HG03025 (cell line): ENCODE results near the gene CEBPE.

ENCODE experiments used
- ATAC-seq: cut with Tn5 transposase; IDR thresholded peaks from one replicate; pipeline ENCODE4 v1.9.1; 2021; ENCODE audit warnings: mild to moderate bottlenecking, moderate library complexity; ENCODE audit not compliant: unreplicated experiment, low FRiP score

CEBPE gene

GRCh38 chr14:23104591-23105347 lies 14.3 kb downstream of the CEBPE start, which contains the start of gene CIROP:
CIROP (minus strand) TSS chr14:23104989; CDS start chr14:23104920, 69 bp downstream.
- no peak for ATAC-seq

- no peak for ATAC-seq
Measured at GRCh38 chr14:23104070-23104590, 14.9 kb downstream of the CEBPE start.

GRCh38 chr14:23103581-23103980 lies 15.5 kb downstream of the CEBPE start:
- ATAC-seq = no peak

DNA sequence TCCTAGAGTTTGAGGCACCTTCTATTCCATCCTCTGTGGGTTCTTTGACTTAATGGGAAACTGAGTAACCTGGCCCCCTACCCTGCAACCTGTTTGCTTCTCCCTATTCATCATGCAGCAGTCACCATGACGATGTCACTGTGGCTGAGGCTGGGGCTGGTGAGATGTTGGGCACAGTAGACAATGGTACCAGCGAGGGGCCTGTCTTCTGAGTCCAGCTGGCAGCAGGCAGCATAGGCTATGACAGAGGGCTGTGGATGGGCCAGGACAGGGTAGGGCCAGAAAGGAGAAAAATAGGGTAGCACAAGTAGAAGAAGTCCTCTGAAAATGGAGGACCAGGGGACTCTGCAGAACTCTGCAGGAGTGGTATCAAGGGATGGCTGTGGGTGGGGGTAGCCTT lies 16.3 kb downstream of the CEBPE start:
- no peak for ATAC-seq

DNA sequence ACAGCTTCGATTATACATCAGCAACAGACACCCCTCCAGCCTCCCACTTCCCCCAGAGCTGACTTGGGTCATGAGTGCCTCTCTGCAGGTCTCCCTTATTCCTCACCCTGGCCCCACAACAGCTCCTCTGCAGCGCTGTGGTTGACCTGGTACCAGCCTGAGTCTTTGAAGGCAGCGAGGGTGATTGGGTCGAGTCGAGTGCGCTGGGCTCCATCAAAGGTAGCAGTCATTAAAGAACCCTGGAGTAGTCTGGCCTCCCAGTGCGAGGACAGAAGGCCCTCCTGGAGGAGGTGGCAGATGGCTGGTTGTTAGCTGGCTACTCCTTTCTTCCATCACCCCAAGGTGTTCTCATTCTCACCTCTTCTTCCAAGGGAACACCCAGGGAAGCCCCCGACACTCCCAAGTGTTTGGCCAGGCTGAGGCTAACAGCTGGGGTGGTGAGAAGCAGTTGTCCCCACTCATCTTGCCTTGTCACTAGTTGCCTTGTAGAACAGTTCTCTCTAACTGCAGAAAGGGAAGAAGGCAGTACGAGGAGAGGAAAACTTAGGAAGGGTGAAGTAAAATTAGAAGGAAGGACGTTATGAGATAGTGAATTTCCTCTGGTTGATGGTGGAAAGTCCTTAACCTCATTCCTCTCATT lies 16.9 kb downstream of the CEBPE start:
- no peak for ATAC-seq

DNA sequence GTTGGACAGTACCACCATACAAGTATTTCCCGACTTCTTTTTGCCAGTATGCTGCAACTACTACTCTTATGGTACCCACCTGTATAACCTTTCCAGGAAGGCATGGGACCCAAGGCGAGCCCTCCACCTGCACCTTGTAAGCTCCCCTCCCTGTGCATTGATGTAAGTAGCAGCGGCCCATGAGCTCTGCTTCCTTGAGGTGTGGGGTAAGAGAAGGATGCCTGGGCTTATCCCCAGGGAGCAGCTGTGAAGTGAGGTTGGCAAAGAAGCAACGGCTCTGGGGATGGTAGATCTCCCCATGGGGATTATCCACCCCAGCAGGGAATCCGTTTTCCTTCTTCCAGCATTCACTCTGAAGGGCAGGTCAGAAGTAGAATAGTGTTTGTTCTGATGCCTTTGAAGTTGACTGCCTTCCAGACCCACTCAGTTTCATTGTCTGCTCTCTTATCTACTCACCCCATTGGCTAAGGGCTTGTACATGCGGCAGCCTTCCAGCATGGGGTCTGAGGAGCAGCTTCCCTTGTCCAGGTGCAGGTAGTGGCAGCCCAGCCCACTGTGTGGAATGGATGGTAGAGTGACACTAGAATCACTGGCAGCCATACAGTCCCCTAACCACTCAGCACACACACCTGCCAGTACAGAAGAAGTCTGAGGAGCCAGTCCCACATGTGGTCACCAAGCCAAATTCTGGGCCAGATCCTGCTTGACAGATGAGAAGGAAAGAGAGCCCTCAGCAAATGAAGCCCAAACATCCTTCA lies 17.7 kb downstream of the CEBPE start:
- no peak for ATAC-seq

- no peak for ATAC-seq
Measured at GRCh38 chr14:23099212-23099861, 19.7 kb downstream of the CEBPE start.

- no peak for ATAC-seq
Measured at GRCh38 chr14:23097786-23098185, 21.3 kb downstream of the CEBPE start.

DNA sequence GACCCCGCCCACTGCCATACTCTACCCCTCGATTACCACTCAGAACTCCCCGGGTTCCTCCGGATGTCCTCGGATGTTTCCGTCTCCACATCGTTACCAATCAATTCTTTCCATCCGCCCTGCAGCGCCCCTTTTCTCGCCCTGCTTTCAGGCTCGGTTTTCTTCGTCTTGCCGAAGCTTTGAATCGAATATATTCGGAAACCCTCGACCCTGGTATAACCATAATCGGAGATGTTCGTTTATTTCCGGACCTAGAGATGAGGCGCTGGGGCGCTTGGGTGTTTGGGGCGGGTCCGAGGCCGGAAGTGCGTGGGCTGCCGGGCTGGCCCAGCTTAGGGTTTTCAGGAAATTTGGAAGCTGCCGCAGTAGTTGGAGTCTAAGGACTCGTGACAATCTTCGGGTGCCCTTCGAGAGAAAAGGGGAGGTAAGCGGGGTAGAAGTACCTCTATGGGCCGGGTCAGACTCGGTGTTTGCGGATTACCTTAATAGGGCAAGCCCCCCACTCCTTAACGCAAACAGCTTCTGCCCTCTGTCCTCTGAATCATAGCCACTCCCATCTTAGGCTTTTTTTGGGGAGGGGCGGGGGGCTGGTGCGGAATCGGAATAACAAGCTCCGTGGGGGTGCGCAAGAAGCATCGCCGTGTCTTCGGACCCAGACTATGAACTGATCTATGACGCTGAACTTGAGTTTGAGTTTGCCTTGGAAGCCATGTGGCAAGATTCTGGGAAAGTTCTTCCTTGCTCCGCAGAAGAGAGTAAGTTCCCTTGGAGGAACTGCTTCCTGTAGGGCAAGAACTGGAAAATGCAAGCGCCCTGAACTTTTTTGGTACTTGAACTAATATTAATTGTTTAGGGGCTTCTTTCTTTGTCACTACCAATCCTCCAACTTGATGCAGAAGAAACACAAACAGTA lies 23.6 kb downstream of the CEBPE start, which contains the start of gene C14orf119:
C14orf119 (plus strand) TSS at position 310 of the 913 bp plus-strand sequence. CDS start 2,154 bp downstream, outside the sequence.
- ATAC-seq = peak; percentile 81

DNA sequence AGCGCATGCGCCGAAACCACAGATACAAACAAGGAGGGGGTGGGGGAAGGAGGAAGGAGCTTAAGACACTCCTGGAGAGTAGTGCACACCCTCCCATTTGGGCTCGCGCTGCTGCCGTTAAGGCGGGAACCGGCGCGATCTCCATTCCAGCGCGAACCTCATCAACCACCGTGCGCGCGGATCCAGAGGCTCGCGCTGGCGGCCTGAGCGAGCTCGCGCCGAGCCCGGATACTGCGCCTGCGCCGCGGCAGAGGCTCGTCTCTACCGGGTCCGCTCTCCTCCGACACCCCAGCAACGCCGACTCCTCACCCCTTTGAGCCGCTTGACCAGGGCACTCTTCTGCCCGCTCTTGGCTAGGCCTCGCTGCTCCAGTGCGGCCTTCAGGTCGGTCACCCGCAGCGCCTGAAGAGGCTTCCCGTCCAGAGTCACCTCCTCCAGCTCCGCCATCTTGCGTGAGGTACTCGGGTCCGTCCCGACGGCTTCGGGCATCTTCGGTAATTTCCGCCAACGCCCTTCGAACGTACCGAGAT lies 24.3 kb downstream of the CEBPE start, which contains the start of gene ACIN1:
ACIN1 (minus strand) TSS at position 471 of the 530 bp plus-strand sequence; CDS start at position 447, 24 bp downstream.
- peak; percentile 40 for ATAC-seq

DNA sequence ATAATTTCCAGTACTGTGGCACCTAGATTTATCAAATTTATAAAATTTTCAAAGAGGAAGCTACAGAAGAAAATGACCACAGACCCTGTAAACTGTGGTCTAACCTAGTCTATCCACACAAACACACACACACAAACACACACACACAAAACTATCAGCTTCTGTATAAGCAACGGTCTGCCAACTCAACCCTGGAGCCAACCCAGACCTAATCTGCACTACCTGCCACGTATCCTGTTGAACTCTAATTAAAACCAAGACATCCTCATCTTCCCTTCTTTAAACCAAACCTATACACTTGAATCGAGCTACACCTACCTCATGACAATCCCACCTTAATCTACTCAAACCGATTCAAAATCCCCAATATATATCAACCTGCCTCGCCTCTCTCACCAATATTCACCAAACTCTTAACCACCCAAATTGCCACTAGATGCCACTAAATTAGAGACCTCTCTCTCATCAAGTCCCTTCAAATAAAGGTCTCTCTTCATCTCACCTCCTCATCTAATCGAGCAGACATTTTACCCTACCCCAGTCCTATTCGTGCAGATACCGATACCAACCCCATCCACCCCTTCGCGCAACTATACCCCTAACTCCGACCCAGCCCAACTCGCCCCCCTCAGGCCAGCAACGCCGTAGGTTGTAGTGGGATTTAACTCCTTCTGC lies 24.9 kb downstream of the CEBPE start:
- no peak for ATAC-seq

DNA sequence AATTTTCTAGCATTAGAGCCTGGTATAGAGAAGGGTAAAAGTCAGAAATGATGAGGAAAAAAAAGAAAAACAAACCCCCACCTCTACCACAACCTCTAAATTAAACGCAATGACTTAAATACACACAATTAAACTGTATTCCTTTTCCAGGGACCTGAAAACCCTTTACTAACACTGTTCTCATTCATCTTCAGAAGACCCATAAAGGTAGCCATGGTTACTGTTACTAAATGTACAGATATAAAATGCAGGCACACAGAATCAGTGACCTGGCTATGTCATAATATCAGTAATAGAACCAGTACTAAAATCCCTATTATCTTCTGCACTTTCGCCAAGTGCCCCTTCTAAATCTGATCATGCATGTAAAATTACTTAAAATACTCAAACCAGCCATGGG lies 25.5 kb downstream of the CEBPE start:
- ATAC-seq = no peak

DNA sequence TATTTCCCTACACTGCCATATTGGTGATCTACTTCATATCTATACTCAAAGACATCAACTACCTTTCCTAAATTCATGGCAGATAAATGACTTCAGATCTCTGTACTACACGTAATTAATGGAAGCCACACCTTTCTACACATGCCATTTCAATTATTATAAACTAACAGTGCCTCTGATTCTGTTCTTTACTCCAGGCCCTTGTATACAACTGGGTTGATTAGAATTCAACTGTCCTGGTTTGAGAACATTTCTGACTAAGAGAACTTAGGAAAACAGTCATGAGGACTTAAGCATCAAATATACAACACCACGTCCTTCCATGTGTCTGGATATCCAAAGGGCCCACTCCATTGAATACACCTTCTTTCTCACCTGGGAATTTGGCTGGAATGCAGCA lies 26.0 kb downstream of the CEBPE start:
- ATAC-seq = no peak

DNA sequence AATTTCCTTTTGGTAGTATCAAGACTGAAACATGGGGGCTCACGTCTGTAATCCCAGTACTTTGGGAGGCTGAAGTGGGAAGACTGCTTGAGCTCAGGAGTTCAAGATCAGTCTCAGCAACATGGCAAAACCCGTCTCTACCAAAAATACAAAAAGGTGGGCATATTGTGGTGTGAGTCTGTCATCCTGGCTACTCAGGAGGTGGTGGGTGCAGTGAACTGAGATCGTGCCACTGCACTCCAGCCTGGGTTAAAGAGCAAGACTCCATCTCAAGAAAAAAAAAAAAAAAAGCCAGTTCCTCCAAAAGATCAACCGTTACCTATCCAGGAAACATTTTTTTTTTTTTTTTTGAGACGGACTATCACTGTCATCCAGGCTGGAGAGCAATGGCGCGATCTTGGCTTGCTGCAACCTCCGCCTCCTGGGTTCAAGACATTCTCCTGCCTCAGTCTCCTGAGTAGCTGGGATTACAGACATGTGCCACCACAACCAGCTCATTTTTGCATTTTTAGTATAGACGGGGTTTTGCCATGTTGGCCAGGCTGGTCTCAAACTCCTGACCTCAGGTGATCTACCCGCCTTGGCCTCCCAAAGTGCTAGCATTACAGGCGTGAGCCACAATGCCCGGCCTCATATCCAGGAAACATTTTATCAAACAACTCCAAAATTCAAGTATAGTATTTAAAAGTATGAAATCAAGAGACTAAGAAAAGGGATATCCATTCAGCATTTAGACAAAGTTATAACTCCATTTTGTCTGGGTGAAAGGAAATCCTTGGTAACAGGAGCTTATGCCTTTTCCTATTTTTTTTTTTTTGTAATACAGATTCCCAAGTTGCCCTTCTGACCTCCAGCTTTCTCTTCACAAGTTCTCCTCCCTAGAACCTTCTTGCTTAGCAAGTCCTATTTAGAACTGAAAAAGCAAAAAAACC lies 27.5 kb downstream of the CEBPE start:
- ATAC-seq = no peak

- no peak for ATAC-seq
Measured at GRCh38 chr14:23090254-23090636, 28.8 kb downstream of the CEBPE start.

DNA sequence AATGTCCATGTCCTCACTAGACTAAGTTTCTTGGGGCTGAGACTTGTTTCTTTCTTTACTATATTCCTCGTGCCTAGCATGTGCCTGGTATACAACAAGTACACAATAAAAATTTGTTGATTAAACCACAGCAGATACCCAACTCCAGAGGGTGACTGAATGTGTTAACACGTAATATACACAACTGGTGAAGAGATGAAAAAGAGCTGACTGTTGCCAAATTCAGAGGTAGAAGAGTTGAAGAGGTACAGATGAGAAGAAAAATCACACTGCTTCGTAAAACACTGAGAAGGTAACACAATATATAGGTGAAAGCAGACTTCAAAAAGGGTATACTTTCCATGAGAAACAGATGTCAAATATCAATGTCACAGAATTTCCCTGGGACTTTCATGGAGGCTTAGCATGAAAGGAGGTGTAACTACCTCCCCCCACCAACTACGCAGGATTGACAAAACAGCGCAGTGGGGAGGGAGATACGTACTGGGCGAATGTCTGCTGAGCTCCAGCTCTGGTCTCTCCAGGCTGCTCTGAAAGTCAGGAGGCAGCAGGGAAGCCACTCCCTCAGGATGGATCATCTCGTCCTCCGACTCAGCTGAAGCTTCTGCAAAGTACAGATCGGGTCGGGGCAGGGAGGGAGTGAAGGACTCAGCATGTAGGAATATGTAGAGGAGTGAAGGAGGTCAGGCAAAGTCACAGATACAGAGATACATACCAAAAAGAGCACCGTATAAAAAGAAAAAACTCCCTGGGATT lies 29.4 kb downstream of the CEBPE start:
- no peak for ATAC-seq

DNA sequence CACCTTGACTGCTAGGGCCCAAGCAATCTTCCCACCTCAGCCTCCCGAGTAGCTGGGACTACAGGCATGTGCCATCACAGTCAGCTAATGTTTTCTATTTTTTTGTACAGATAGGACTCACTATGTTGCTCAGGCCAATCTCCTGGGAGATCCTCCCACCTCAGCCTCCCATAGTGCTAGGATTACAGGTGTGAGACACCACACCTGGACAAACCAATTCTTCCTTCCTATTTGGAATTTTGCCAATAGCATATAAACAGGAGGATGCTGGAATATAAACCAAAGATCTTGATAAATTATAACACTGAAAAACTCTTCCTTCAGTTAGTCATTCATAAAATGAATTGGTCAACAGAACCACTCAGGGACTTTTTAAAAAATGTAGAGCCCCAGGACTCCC lies 32.5 kb downstream of the CEBPE start:
- ATAC-seq = no peak
